PC-9 (cell line): ENCODE measurements around the gene OR2AJ1. TPM values are rescaled to one million over a fixed set of nuclear protein-coding genes. Genes with fewer than 3 reads are reported as not detected.

Experiments
- BruUV-seq: library from RNA; stranded (reverse); fragments of 400-500 nt; replicated peaks from 2 replicates; lab custom pipeline; 2021; lab: Mats Ljungman, UMichigan
- CTCF ChIA-PET: fragments of 300-600 bp; sonication (Branson Sonifier 250); formaldehyde crosslinking; loops from one replicate; lab custom pipeline; 2022; ENCODE audit warnings: antibody characterized with exemption; lab: Charles Lee
- POLR2A ChIA-PET: fragments of 300-600 bp; sonication (Branson Sonifier 250); formaldehyde crosslinking; loops from one replicate; lab custom pipeline; 2022; ENCODE audit warnings: antibody characterized with exemption; ENCODE audit not compliant: unreplicated experiment; lab: Charles Lee
- DNase-seq, 2 experiments: peaks; one replicate each; pipeline versions ENCODE4 v3.0.0 to v3.0.0-alpha.2; 2015 to 2022; ENCODE audit warnings: mixed read lengths in 1 of 2
- H2AFZ ChIP-seq: fragments of 200-600 bp; sonication (generic); 2 replicates; pipeline ENCODE4 v1.8.1; 2017; ENCODE audit warnings: antibody characterized with exemption
- H3F3A ChIP-seq: fragments of 200-600 bp; sonication (generic); 2 replicates; pipeline ENCODE4 v1.8.1; 2017; ENCODE audit warnings: antibody characterized with exemption, mild to moderate bottlenecking, low read depth; ENCODE audit not compliant: insufficient read depth
- H3K27ac ChIP-seq: fragments of 200-600 bp; sonication (generic); 2 replicates; pipeline ENCODE4 v1.6.1; 2016; ENCODE audit warnings: mixed run types
- H3K27me3 ChIP-seq: fragments of 200-600 bp; sonication (generic); 2 replicates; pipeline ENCODE4 v1.6.1; 2016; ENCODE audit warnings: low read depth, mixed run types; ENCODE audit not compliant: insufficient read depth
- H3K36me3 ChIP-seq: fragments of 200-600 bp; sonication (generic); 2 replicates; pipeline ENCODE4 v1.6.1; 2016; ENCODE audit warnings: low read depth, mixed run types
- H3K4me1 ChIP-seq: fragments of 200-600 bp; sonication (generic); replicated peaks from 2 replicates; pipeline ENCODE4 v1.6.1; 2016; ENCODE audit warnings: mixed run types; ENCODE audit not compliant: insufficient read depth
- H3K4me2 ChIP-seq: fragments of 200-600 bp; sonication (generic); 2 replicates; pipeline ENCODE4 v1.6.1; 2017; ENCODE audit warnings: mixed run types
- H3K4me3 ChIP-seq: fragments of 200-600 bp; sonication (generic); 2 replicates; pipeline ENCODE4 v1.6.1; 2016; ENCODE audit warnings: mixed run types
- H3K79me2 ChIP-seq: fragments of 200-600 bp; sonication (generic); 2 replicates; pipeline ENCODE4 v1.6.1; 2017; ENCODE audit warnings: low read depth, mixed run types
- H3K9me2 ChIP-seq: fragments of 200-600 bp; sonication (generic); 2 replicates; pipeline ENCODE4 v1.8.1; 2017; ENCODE audit warnings: mild to moderate bottlenecking; ENCODE audit not compliant: insufficient read depth
- H3K9me3 ChIP-seq: fragments of 200-600 bp; sonication (generic); 2 replicates; pipeline ENCODE4 v1.8.1; 2016; ENCODE audit warnings: low read depth; ENCODE audit not compliant: insufficient read depth
- H4K20me1 ChIP-seq: fragments of 200-600 bp; sonication (generic); 2 replicates; pipeline ENCODE4 v1.8.1; 2017; ENCODE audit not compliant: insufficient read depth
- EZH2 ChIP-seq: fragments of 200-600 bp; sonication (generic); IDR thresholded peaks from 2 replicates; pipeline ENCODE4 v1.8.0; 2017; ENCODE audit warnings: antibody characterized with exemption, low read depth
- intact Hi-C: fragments of 100-400 bp; cut with micrococcal nuclease; formaldehyde crosslinking; loops from one replicate; pipeline ENCODE4 v1.10.0; 2022; ENCODE audit not compliant: unreplicated experiment
- total RNA-seq: library from RNA; stranded (reverse); gene quantifications from 2 replicates; pipeline ENCODE4 v1.2.3, GENCODE V29; 2021
- TF ChIP-seq, protein P1 (sequence below): fragments of 200-600 bp; sonication (generic); conservative IDR thresholded peaks from 2 replicates; pipeline ENCODE4 v1.6.1; 2017; ENCODE audit warnings: mixed run types, antibody characterized with exemption, mild to moderate bottlenecking, moderate library complexity

The OR2AJ1 gene
- total RNA-seq, 1 experiment from 2014 or later = not detected

- H3K27ac ChIP-seq = no peak overlapping the region
- no peaks in the 10 kb centered on the region for H3K9me2 ChIP-seq
- no peaks in the 10 kb centered on the region for H3K4me1 ChIP-seq
- CTCF ChIA-PET = no interaction called here
- no peak overlapping the region for H3K4me3 ChIP-seq
- POLR2A ChIA-PET = no interaction called here
- intact Hi-C loops = no loop called here
- no peaks in the 10 kb centered on the region for H3K36me3 ChIP-seq
- H3K9me3 ChIP-seq = no peaks in the 10 kb centered on the region
- DNase-seq = no peak
- TF ChIP-seq, protein P1, sequence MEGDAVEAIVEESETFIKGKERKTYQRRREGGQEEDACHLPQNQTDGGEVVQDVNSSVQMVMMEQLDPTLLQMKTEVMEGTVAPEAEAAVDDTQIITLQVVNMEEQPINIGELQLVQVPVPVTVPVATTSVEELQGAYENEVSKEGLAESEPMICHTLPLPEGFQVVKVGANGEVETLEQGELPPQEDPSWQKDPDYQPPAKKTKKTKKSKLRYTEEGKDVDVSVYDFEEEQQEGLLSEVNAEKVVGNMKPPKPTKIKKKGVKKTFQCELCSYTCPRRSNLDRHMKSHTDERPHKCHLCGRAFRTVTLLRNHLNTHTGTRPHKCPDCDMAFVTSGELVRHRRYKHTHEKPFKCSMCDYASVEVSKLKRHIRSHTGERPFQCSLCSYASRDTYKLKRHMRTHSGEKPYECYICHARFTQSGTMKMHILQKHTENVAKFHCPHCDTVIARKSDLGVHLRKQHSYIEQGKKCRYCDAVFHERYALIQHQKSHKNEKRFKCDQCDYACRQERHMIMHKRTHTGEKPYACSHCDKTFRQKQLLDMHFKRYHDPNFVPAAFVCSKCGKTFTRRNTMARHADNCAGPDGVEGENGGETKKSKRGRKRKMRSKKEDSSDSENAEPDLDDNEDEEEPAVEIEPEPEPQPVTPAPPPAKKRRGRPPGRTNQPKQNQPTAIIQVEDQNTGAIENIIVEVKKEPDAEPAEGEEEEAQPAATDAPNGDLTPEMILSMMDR = no peak
- no peak for TF ChIP-seq EZH2
- no peaks in the 10 kb centered on the region for H3F3A ChIP-seq
- H3K27me3 ChIP-seq = no peaks in the 10 kb centered on the region
- H3K4me2 ChIP-seq = no peak overlapping the region
- no peaks in the 10 kb centered on the region for H3K79me2 ChIP-seq
- no peaks in the 10 kb centered on the region for H4K20me1 ChIP-seq
- no TSS peak for BruUV-seq
- H2AFZ ChIP-seq = no peak overlapping the region
Measured at GRCh38 chr1:247966532-247967204, 42.0 kb downstream of the OR2AJ1 start.

Other genes with a start within 250 kb of the OR2AJ1 start
- not detected in 2 replicates for gene OR13G1, start 245.2 kb upstream of the OR2AJ1 start, total RNA-seq
- gene OR6F1, start 208.2 kb upstream of the OR2AJ1 start, total RNA-seq = not detected in 2 replicates
- not detected in 2 replicates for gene OR14K1, start 186.3 kb upstream of the OR2AJ1 start, total RNA-seq
- not detected in 2 replicates for gene OR14A2, start 176.7 kb upstream of the OR2AJ1 start, total RNA-seq
- not detected in 2 replicates for gene OR1C1, start 164.3 kb upstream of the OR2AJ1 start, total RNA-seq
- gene OR14A16, start 100.8 kb upstream of the OR2AJ1 start, total RNA-seq = not detected in 2 replicates
- not detected in 2 replicates for gene OR11L1, start 83.0 kb upstream of the OR2AJ1 start, total RNA-seq
- gene TRIM58, start 67.7 kb upstream of the OR2AJ1 start, total RNA-seq = not detected in 2 replicates
- not detected in 2 replicates for gene OR2W3, start 29.3 kb upstream of the OR2AJ1 start, total RNA-seq
- gene OR2T8, start 4.6 kb upstream of the OR2AJ1 start, total RNA-seq = not detected in 2 replicates
- gene OR2L8, start 24.0 kb downstream of the OR2AJ1 start, total RNA-seq = not detected in 2 replicates
- not detected in 2 replicates for gene OR2AK2, start 40.3 kb downstream of the OR2AJ1 start, total RNA-seq
- not detected in 2 replicates for gene OR2L5, start 88.8 kb downstream of the OR2AJ1 start, total RNA-seq
- 0.10 and 0.13 TPM in 2 replicates for gene OR2L2, start 105.2 kb downstream of the OR2AJ1 start, total RNA-seq
- gene OR2L3, start 121.9 kb downstream of the OR2AJ1 start, total RNA-seq = not detected in 2 replicates
- gene OR2L13, start 170.3 kb downstream of the OR2AJ1 start, total RNA-seq = not detected in 2 replicates
- not detected in 2 replicates for gene OR2M5, start 220.3 kb downstream of the OR2AJ1 start, total RNA-seq
- not detected in 2 replicates for gene OR2M2, start 249.9 kb downstream of the OR2AJ1 start, total RNA-seq